NCI-H2029 treated with DMSO at 0.1 percent for 48 hours (cell line): ENCODE data around the gene ZNF792.
A peak's percentile ranks its signal among the peaks of the same experiment; 100 is the strongest.
"Not testable (repeated sequence)": the region's sequence is repeated elsewhere in the genome, so short reads cannot be mapped to it uniquely, and the experiment has no call there.

Experiments used
- DNase-seq: peaks from one replicate; lab custom pipeline; 2025; lab: John Stamatoyannopoulos, UW

Gene ZNF792

GRCh38 chr19:34970185-34970780, 6.3 kb upstream of the ZNF792 start:
- DNase-seq = not testable (repeated sequence)

DNA sequence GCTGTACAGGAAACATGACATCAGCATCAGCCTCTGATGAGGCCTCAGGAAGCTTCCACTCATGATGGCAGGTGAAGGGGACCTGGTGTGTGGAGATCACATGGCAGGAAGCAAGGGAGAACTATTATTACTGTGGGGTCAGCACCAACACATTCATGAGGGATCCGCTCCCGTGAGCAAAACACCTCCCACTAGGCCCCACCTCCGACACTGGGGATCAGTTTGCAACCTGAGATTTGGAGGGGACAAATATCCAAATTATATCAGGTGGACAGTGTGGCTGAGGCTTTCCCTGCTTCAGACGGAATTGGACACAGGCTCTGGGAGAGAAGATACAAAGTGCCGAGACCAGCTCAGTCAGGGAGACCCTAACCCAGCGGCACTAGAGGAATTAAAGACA, 5.7 kb upstream of the ZNF792 start:
- no peak for DNase-seq

GRCh38 chr19:34967551-34967950, 3.5 kb upstream of the ZNF792 start:
- no peak for DNase-seq

DNA sequence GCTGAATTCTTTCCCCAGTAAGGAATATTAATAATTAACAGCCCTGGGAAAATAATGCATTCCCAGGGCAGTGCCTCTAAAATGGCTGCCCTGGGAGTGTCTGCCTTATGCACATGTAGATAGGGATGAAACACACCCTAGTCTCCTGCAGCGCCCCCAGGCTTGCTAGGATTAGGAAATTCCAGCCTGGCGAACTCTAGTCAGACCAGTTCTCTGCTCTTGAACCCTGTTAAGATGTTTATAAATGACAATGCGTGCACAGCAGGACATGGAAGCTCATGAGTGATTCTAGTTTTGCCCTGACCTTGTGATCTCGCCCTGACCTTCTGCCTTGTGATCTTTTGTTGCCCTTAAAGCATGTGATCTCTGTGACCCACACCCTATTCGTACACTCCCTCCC, 1.5 kb upstream of the ZNF792 start:
- DNase-seq = not testable (repeated sequence)

DNA sequence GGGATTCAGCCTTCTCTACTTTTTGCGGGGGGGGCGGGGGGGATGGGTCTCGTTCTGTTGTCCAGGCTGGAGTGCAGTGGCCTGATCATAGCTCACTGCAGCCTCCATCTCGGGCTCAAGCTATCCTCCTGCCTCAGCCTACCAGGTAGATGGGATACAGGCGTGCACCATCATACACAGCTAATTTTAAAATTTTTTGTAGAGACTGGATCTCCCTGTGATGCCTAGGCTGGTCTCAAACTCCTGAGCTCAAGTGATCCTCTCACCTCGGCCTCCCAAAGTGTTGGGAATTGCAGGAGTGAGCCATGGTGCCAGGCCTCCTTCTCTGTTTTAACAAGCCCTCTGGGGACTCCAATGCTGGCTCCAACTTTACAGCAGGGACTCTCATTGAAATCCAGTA, 569 bp upstream of the ZNF792 start:
- no peak for DNase-seq

- DNase-seq = no peak
Measured at GRCh38 chr19:34962687-34963572, 1.1 kb downstream of the ZNF792 start.

DNA sequence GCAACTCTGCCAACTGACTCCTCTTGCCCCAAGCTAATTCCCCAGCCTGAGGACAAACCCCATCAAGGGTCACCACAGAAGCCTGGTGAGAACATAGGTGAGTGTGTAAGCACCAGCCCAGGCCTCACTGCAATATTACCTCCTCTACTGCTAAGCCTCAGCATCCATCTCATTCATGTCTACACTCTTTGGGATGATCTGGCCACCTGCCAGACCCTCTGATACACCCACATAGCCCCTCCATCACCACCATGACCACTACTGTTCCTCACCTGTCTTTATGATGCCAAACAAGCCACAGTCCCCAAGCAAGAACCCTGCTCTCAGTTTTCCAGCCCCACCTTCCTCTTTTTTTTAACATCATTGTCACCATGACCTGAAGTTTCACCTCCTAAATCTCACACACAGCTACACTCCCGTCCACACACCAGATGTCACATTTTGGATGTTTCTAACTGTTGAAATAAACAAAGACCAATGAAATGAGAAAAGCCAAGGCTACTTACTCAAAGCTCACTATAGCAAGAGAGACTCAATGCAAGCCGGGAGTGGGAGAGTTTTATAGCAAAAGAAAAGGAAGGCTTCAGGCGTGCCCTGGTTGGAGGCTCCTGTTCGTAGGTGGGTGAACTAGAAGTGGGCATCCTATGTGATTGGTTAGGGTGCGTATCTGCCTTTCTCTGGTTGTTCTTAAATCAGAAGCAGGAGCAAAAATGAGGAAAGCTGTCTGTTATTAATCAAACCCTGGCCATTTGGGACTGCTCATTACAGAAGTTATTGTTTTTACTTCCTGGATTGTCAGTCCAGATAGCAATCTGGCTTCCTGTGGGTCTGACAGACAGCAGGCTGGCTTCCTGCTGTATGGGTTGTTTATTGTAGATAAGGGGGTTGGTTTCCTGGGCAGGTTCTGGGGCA, 2.0 kb downstream of the ZNF792 start:
- no peak for DNase-seq

DNA sequence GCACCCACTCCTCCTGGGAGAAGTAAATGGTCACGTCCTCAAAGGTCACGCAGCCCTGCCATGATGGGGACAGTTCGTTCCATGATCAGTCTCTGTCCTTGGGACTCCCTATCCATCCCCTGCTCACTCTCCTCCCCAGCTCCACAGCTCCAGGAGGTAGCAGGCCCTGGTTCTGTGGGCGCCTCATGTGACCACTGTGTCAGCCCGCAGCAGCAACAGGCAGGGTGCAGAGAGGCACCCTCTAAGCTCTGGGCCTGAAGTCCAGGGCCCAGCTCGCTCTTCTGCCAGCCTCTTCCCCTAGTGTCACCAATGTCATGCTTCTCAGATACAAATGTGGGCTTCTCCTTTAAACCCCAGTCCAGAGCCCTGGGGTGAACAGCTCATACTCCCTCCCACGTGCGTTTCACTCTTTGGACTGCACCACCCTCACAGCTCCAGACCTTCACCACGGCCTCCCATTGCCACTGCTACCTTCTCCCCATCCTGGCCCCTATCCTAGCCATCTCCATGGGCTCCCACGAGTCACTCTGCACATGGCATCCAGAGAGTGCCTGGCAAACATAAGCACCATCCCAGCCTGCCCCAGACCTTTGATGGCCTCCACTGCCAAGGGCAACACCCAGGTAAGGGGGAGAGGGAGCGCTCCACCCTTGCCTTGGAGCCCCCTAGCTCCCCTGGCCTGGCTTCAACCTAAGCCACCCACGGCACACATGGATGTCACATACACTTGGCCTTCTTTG, 2.9 kb downstream of the ZNF792 start:
- DNase-seq = no peak

DNA sequence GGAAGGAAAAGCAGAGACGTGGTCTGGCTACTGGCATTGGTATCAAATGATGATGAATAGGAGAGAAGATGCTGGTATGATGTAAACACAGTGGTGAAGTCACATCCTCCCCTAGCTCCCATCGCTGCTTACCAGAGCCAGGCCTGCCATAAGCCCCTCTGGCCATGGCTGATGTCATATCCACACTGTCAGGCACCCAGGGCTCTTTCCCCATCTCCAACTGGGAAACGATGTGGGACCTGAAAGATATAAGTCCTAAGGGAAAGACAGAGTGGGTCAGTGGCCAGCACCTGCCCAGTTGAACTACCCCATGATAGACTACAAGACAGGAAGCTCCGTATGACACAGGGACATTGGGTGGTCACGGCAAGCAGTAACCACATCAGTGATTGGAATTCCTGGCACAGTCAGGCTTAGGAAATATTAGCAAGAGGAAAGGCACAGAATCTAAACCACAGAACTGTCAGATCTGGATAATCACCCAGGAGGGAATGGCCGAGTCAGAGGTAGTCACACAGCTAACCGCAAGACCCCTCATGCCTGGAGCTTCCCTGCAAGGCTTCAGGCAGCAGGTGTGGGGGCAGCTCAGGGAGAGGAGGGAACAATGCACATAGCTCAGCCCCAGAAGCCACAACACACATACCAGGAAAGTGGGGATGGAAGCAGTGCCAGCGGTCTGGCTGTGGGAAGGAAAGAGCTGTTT, 3.8 kb downstream of the ZNF792 start:
- DNase-seq = no peak

DNA sequence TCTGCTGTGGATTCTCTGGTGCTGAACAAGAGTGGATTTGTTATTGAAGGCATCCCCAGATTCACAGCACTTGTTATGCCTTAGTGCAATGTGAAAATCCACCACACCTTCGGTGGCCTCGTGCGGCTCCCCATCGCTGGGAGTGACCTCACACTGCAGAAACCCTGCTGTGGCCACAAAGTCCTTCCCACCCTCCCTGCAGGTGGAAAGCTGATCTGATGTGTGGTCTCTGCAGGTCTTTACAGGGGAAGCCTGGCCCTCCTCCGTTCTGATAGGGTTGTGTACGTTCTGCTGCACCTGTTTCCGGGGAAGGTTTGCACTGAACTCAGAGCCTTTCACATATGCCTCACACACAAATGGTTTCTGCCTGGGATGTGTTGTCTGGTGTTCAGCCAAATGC, 5.0 kb downstream of the ZNF792 start:
- no peak for DNase-seq

GRCh38 chr19:34957830-34958751, 5.9 kb downstream of the ZNF792 start:
- DNase-seq = no peak

- no peak for DNase-seq
Measured at GRCh38 chr19:34953092-34953491, 10.9 kb downstream of the ZNF792 start.

- no peak for DNase-seq
Measured at GRCh38 chr19:34943861-34944573, 20.0 kb downstream of the ZNF792 start.

DNA sequence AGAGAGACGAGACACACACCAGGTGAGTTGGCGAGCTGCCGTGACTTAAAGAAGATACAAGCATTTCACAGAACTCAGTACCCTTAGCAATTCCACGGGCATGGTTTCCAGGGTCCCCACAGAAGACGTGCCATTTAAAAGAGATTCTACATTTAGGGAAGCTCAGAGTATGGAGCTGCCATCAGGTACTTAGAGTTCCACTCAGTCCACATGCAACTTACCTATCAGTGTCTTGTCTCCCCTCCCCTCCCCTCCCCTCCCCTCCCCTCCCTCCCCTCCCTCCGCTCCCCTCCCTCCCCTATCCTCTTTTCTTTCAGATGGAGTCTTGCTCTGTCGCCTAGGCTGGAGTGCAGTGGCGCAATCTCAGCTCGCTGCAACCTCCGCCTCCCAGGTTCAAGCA, 25.1 kb downstream of the ZNF792 start:
- no peak for DNase-seq

- DNase-seq = no peak
Measured at GRCh38 chr19:34936184-34936583, 27.8 kb downstream of the ZNF792 start.

DNA sequence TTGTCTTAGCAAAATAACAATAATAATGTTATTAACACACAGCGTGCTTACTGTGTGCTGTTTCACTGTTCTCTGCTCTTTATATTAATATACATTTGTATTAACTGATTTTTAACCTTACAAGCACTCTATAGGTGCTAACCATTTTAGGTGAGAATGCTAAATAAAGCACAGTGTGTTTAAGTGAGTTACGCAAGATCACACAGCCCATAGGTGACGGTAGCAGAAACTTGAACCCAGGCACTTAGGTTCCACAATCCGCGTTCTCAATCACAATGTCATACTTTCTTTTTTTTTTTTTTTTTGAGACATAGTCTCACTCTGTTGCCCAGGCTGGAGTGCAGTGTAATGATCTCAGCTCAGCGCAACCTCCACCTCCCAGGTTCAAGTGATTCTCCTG, 31.5 kb downstream of the ZNF792 start:
- no peak for DNase-seq

- peak; percentile 72 for DNase-seq
Measured at GRCh38 chr19:34926685-34927375, 37.2 kb downstream of the ZNF792 start, which contains the start of gene ZNF30. Gene ZNF30 (plus strand): TSS chr19:34926903. CDS start chr19:34929948, 3,045 bp downstream.

DNA sequence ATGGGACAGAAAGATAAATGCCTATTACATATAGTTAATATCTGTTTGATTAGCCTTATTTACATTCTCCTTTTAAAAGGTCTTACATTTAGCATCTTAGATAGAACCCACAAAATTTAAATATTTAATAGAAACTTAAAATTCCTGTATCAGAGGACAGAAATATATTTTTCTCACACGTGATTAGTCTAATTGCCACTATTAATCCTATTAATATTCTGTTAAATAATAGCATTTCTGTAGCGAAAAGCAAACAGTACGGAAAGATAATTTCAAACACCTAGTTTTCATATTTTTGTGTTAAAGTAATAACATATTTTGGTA, 37.7 kb downstream of the ZNF792 start:
- no peak for DNase-seq
